ENCODE data around the gene GULP1. TPM values are rescaled to one million over a fixed set of nuclear protein-coding genes. Genes with fewer than 3 reads are reported as not detected.

The GULP1 gene
- total and polyA plus RNA-seq, 2 experiments from 2014 or later: 94.6 to 181 TPM

GRCh38 chr2:188561473-188561979 is 269.9 kb downstream of the GULP1 start (continued):
- TF ChIP-seq ZNF462 (CRISPR knock-in tag; IDR thresholded peaks at IDR 0.05): no peak
- no peak for TF ChIP-seq NANOG (IDR thresholded peaks at IDR 0.05; ENCODE audit: borderline replicate concordance)
- TF ChIP-seq CREB1 (CRISPR knock-in tag; IDR thresholded peaks at IDR 0.05; ENCODE audit: low read depth): no peak
- TF ChIP-seq ETS1 (IDR thresholded peaks at IDR 0.05): no peak
- no peak for TF ChIP-seq EZH2 (IDR thresholded peaks at IDR 0.05; ENCODE audit: low read depth, unreplicated experiment)
- TF ChIP-seq STAT1 (IDR thresholded peaks at IDR 0.05; ENCODE audit: unreplicated experiment): no peak
- TF ChIP-seq JUNB (IDR thresholded peaks at IDR 0.05; ENCODE audit: unreplicated experiment): no peak

GRCh38 chr2:188569431-188570165 is 277.9 kb downstream of the GULP1 start:
- no peak overlapping the region for H3K4me3 Mint-ChIP-seq
- Histone ChIP-seq H3F3A (replicated peaks; ENCODE audit: low read depth) (no peaks in the 10 kb centered on the region), H3K4me3 (no peak overlapping the region), H3K36me3 (ENCODE audit: insufficient read depth) (peaks cover 9% of the 10 kb centered on the region; the same call in 1 of the 2 replicates), H4K20me1 (replicated peaks; ENCODE audit: insufficient read depth) (no peaks in the 10 kb centered on the region), H3K9me2 (ENCODE audit: insufficient read depth) (no peaks in the 10 kb centered on the region), H3K4me1 (ENCODE audit: insufficient read depth) (no peaks in the 10 kb centered on the region), H3K27ac (ENCODE audit: low read depth) (no peak overlapping the region), H2AFZ (no peak overlapping the region), H3K27me3 (ENCODE audit: insufficient read depth) (no peaks in the 10 kb centered on the region), H3K4me2 (no peak overlapping the region), H3K79me2 (replicated peaks; ENCODE audit: insufficient read depth) (no peaks in the 10 kb centered on the region)
- H3K9me3 Mint-ChIP-seq: no peaks in the 10 kb centered on the region
- ATAC-seq (no peak), DNase-seq (ENCODE audit: low spot score) (no peak)
- peaks cover 19% of the 10 kb centered on the region for H3K36me3 Mint-ChIP-seq (ENCODE audit: low read depth)
- no peaks in the 10 kb centered on the region for H3K4me1 Mint-ChIP-seq
- no peak overlapping the region; the same call in 1 of the 2 replicates for H3K27ac Mint-ChIP-seq
- no peaks in the 10 kb centered on the region for H3K27me3 Mint-ChIP-seq (ENCODE audit: insufficient read depth, low read depth, poor library complexity)
- TF ChIP-seq ZNF462 (CRISPR knock-in tag; IDR thresholded peaks at IDR 0.05): no peak

Data from GM23338 (cell line).